DND-41 (cell line): Measurements from ENCODE around the gene TTPAL.

Experiments used
- EZH2 ChIP-seq: IDR thresholded peaks from 3 replicates; pipeline ENCODE4 v1.6.1; 2012; ENCODE audit warnings: borderline replicate concordance, low read depth, mild to moderate bottlenecking, moderate library complexity, low read length, inconsistent platforms; ENCODE audit not compliant: severe bottlenecking
- TF ChIP-seq, protein P1 (sequence below): IDR thresholded peaks from 2 replicates; pipeline ENCODE4 v1.5.1; 2012; ENCODE audit warnings: borderline replicate concordance, low read length, moderate library complexity, mild to moderate bottlenecking; ENCODE audit not compliant: poor library complexity, severe bottlenecking; ENCODE audit errors: extremely low read depth

- TF ChIP-seq EZH2, result no peak
- TF ChIP-seq, protein P1, sequence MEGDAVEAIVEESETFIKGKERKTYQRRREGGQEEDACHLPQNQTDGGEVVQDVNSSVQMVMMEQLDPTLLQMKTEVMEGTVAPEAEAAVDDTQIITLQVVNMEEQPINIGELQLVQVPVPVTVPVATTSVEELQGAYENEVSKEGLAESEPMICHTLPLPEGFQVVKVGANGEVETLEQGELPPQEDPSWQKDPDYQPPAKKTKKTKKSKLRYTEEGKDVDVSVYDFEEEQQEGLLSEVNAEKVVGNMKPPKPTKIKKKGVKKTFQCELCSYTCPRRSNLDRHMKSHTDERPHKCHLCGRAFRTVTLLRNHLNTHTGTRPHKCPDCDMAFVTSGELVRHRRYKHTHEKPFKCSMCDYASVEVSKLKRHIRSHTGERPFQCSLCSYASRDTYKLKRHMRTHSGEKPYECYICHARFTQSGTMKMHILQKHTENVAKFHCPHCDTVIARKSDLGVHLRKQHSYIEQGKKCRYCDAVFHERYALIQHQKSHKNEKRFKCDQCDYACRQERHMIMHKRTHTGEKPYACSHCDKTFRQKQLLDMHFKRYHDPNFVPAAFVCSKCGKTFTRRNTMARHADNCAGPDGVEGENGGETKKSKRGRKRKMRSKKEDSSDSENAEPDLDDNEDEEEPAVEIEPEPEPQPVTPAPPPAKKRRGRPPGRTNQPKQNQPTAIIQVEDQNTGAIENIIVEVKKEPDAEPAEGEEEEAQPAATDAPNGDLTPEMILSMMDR, result peak; percentile 59
Measured at GRCh38 chr20:44448753-44449546, 26.7 kb upstream of the TTPAL start.
